ENCODE results near the gene PRDM16. TPM values are rescaled to one million over a fixed set of nuclear protein-coding genes. Genes with fewer than 3 reads are reported as not detected.

PRDM16 gene
- total RNA-seq, 1 experiment from 2014 or later, result 1.6 TPM

DNA sequence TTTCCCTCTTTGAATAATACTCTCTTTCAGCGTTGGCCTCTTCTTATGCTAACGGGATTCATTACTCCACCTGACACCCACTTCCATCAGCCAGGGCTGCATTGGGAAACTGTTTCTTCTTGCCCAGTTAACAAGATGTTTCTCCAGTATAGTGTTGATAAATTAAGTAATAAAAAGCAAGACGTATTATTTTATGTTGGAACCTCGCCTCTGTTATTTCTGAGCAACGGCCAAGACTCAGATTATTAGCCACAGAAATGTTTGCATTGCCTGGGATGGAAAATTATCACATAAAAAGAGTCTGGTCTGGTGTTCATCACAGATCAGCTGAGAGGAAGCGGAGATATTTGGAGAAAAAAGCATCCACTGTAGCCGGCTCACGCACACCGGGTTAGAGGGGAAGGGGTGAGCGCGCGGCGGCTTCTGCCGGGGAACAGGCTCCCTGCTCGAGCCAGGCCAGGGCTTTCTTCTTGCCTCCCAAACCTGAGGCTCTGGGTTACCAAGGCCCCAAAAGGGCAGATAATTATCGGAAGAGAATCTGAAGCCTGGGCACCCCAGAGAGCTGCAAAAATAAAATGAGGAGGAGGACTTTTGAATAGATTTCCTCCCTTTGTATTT is 189.5 kb downstream of the PRDM16 start (continued):
- no peak for TF ChIP-seq TP53 (CRISPR knock-in tag; IDR thresholded peaks at IDR 0.05)
- TF ChIP-seq TEAD1 (CRISPR knock-in tag; IDR thresholded peaks at IDR 0.05), result no peak
- TF ChIP-seq, protein P1, sequence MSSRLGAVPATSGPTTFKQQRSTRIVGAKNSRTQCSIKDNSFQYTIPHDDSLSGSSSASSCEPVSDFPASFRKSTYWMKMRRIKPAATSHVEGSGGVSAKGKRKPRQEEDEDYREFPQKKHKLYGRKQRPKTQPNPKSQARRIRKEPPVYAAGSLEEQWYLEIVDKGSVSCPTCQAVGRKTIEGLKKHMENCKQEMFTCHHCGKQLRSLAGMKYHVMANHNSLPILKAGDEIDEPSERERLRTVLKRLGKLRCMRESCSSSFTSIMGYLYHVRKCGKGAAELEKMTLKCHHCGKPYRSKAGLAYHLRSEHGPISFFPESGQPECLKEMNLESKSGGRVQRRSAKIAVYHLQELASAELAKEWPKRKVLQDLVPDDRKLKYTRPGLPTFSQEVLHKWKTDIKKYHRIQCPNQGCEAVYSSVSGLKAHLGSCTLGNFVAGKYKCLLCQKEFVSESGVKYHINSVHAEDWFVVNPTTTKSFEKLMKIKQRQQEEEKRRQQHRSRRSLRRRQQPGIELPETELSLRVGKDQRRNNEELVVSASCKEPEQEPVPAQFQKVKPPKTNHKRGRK (CRISPR knock-in tag; IDR thresholded peaks at IDR 0.05; ENCODE audit: borderline replicate concordance), result no peak
- TF ChIP-seq, protein P2, sequence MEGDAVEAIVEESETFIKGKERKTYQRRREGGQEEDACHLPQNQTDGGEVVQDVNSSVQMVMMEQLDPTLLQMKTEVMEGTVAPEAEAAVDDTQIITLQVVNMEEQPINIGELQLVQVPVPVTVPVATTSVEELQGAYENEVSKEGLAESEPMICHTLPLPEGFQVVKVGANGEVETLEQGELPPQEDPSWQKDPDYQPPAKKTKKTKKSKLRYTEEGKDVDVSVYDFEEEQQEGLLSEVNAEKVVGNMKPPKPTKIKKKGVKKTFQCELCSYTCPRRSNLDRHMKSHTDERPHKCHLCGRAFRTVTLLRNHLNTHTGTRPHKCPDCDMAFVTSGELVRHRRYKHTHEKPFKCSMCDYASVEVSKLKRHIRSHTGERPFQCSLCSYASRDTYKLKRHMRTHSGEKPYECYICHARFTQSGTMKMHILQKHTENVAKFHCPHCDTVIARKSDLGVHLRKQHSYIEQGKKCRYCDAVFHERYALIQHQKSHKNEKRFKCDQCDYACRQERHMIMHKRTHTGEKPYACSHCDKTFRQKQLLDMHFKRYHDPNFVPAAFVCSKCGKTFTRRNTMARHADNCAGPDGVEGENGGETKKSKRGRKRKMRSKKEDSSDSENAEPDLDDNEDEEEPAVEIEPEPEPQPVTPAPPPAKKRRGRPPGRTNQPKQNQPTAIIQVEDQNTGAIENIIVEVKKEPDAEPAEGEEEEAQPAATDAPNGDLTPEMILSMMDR (IDR thresholded peaks at IDR 0.05), result no peak
- TF ChIP-seq, protein P3, sequence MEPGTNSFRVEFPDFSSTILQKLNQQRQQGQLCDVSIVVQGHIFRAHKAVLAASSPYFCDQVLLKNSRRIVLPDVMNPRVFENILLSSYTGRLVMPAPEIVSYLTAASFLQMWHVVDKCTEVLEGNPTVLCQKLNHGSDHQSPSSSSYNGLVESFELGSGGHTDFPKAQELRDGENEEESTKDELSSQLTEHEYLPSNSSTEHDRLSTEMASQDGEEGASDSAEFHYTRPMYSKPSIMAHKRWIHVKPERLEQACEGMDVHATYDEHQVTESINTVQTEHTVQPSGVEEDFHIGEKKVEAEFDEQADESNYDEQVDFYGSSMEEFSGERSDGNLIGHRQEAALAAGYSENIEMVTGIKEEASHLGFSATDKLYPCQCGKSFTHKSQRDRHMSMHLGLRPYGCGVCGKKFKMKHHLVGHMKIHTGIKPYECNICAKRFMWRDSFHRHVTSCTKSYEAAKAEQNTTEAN (CRISPR knock-in tag; IDR thresholded peaks at IDR 0.05), result no peak
- no peak for TF ChIP-seq SMAD3 (CRISPR knock-in tag; IDR thresholded peaks at IDR 0.05; ENCODE audit: borderline replicate concordance)
- TF ChIP-seq, protein P4, sequence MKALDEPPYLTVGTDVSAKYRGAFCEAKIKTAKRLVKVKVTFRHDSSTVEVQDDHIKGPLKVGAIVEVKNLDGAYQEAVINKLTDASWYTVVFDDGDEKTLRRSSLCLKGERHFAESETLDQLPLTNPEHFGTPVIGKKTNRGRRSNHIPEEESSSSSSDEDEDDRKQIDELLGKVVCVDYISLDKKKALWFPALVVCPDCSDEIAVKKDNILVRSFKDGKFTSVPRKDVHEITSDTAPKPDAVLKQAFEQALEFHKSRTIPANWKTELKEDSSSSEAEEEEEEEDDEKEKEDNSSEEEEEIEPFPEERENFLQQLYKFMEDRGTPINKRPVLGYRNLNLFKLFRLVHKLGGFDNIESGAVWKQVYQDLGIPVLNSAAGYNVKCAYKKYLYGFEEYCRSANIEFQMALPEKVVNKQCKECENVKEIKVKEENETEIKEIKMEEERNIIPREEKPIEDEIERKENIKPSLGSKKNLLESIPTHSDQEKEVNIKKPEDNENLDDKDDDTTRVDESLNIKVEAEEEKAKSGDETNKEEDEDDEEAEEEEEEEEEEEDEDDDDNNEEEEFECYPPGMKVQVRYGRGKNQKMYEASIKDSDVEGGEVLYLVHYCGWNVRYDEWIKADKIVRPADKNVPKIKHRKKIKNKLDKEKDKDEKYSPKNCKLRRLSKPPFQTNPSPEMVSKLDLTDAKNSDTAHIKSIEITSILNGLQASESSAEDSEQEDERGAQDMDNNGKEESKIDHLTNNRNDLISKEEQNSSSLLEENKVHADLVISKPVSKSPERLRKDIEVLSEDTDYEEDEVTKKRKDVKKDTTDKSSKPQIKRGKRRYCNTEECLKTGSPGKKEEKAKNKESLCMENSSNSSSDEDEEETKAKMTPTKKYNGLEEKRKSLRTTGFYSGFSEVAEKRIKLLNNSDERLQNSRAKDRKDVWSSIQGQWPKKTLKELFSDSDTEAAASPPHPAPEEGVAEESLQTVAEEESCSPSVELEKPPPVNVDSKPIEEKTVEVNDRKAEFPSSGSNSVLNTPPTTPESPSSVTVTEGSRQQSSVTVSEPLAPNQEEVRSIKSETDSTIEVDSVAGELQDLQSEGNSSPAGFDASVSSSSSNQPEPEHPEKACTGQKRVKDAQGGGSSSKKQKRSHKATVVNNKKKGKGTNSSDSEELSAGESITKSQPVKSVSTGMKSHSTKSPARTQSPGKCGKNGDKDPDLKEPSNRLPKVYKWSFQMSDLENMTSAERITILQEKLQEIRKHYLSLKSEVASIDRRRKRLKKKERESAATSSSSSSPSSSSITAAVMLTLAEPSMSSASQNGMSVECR (CRISPR knock-in tag; IDR thresholded peaks at IDR 0.05; ENCODE audit: borderline replicate concordance), result no peak

DNA sequence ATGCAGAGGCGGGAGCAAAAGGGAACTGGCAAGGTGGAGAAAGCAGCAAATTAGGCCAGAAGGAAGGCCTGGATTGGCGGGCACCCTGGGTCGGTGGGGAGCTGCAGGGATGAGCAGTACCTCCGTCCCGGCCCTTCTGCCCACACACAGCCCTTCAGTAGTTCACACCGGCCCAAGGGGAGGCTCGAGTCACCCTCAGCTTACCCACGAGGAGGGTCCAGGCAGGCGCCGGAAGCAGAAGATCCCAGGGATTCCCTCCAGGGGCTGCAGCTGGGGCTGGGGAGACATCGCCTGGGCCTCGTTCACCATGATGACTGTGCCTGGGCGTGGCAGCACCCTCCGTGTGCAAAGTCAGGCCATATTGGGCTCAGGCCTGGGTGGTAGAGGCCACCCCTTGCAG is 190.0 kb downstream of the PRDM16 start:
- Mint-ChIP-seq H3K9me3 (peaks cover 6% of the 10 kb centered on the region), H3K27ac (no peak overlapping the region), H3K4me1 (no peaks in the 10 kb centered on the region), H3K36me3 (peaks cover 4% of the 10 kb centered on the region), H3K27me3 (ENCODE audit: low read depth) (no peaks in the 10 kb centered on the region), H3K4me3 (no peak overlapping the region)
- ChIA-PET CTCF (no interaction called here), POLR2A (no interaction called here)
- DNase-seq (ENCODE audit: low spot score) (no peak), ATAC-seq (no peak)
- no peak for TF ChIP-seq SOX15 (CRISPR knock-in tag; IDR thresholded peaks at IDR 0.05)
- TF ChIP-seq, protein P5, sequence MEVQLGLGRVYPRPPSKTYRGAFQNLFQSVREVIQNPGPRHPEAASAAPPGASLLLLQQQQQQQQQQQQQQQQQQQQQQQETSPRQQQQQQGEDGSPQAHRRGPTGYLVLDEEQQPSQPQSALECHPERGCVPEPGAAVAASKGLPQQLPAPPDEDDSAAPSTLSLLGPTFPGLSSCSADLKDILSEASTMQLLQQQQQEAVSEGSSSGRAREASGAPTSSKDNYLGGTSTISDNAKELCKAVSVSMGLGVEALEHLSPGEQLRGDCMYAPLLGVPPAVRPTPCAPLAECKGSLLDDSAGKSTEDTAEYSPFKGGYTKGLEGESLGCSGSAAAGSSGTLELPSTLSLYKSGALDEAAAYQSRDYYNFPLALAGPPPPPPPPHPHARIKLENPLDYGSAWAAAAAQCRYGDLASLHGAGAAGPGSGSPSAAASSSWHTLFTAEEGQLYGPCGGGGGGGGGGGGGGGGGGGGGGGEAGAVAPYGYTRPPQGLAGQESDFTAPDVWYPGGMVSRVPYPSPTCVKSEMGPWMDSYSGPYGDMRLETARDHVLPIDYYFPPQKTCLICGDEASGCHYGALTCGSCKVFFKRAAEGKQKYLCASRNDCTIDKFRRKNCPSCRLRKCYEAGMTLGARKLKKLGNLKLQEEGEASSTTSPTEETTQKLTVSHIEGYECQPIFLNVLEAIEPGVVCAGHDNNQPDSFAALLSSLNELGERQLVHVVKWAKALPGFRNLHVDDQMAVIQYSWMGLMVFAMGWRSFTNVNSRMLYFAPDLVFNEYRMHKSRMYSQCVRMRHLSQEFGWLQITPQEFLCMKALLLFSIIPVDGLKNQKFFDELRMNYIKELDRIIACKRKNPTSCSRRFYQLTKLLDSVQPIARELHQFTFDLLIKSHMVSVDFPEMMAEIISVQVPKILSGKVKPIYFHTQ (CRISPR knock-in tag; IDR thresholded peaks at IDR 0.05), result no peak
- no peak for TF ChIP-seq TEAD4 (CRISPR knock-in tag; IDR thresholded peaks at IDR 0.05)
- no peak for TF ChIP-seq NFYB (CRISPR knock-in tag; conservative IDR thresholded peaks at IDR 0.05; ENCODE audit: low read depth)
- no peak for TF ChIP-seq ZNF121 (CRISPR knock-in tag; IDR thresholded peaks at IDR 0.05)
- TF ChIP-seq ZNF423 (CRISPR knock-in tag; IDR thresholded peaks at IDR 0.05), result no peak
